ENCODE data around the gene DISP1. TPM values are rescaled to one million over a fixed set of nuclear protein-coding genes. Genes with fewer than 3 reads are reported as not detected.

DISP1 gene
- total and polyA plus RNA-seq, 4 donors, result 1.6 to 4.2 (median 2.6) TPM

- H3K4me1 ChIP-seq (ENCODE audit: control insufficient read depth in 4 of 4, insufficient read depth in 4 of 4, low read length in 3 of 4), result no peaks in the 10 kb centered on the region
- H3K9me3 ChIP-seq (ENCODE audit: control insufficient read depth in 4 of 4, low read length in 3 of 4), result no peaks in the 10 kb centered on the region
Measured at GRCh38 chr1:222783051-222783450, 31.8 kb upstream of the DISP1 start.

GRCh38 chr1:222784371-222784770 lies 30.5 kb upstream of the DISP1 start:
- no peak for TF ChIP-seq EGR1 (IDR thresholded peaks at IDR 0.05; ENCODE audit: low read depth in 2 of 2)
- TF ChIP-seq REST (IDR thresholded peaks at IDR 0.05), result no peak
- no peak for TF ChIP-seq ATF3 (IDR thresholded peaks at IDR 0.05)
- TF ChIP-seq HNF4G (IDR thresholded peaks at IDR 0.05), result no peak
- Histone ChIP-seq H3K36me3 (ENCODE audit: control insufficient read depth in 4 of 4, insufficient read depth in 3 of 4, low read depth in 1 of 4, low read length in 3 of 4) (no peaks in the 10 kb centered on the region), H3K9ac (ENCODE audit: low read depth in 1 of 2, low read length in 2 of 2) (no peak overlapping the region), H3K4me3 (ENCODE audit: low read depth in 1 of 3, low read length in 3 of 3) (no peak overlapping the region), H3K27me3 (ENCODE audit: control insufficient read depth in 4 of 4, insufficient read depth in 4 of 4, low read length in 3 of 4) (no peaks in the 10 kb centered on the region), H3K4me1 (ENCODE audit: control insufficient read depth in 4 of 4, insufficient read depth in 4 of 4, low read length in 3 of 4) (no peaks in the 10 kb centered on the region), H3K27ac (ENCODE audit: low read depth in 1 of 2, low read length in 2 of 2) (no peak overlapping the region), H3K9me3 (ENCODE audit: control insufficient read depth in 4 of 4, low read length in 3 of 4) (no peaks in the 10 kb centered on the region)
- WGBS, result 55% methylated on average over 3 of the region's 3 CpGs
- no peak for DNase-seq (ENCODE audit: low spot score)

More at GRCh38 chr1:222783051-222783450, 31.8 kb upstream of the DISP1 start:
- Histone ChIP-seq H3K9ac (ENCODE audit: low read depth in 1 of 2, low read length in 2 of 2) (no peak overlapping the region), H3K4me3 (ENCODE audit: low read depth in 1 of 3, low read length in 3 of 3) (no peak overlapping the region), H3K27me3 (ENCODE audit: control insufficient read depth in 4 of 4, insufficient read depth in 4 of 4, low read length in 3 of 4) (no peaks in the 10 kb centered on the region), H3K36me3 (ENCODE audit: control insufficient read depth in 4 of 4, insufficient read depth in 3 of 4, low read depth in 1 of 4, low read length in 3 of 4) (no peaks in the 10 kb centered on the region), H3K27ac (ENCODE audit: low read depth in 1 of 2, low read length in 2 of 2) (no peak overlapping the region)
- DNase-seq (ENCODE audit: low spot score), result no peak
- TF ChIP-seq MAX (IDR thresholded peaks at IDR 0.05), result no peak
- TF ChIP-seq NR2F2 (IDR thresholded peaks at IDR 0.05), result no peak
- no peak for TF ChIP-seq TAF1 (conservative IDR thresholded peaks at IDR 0.05)
- no peak for TF ChIP-seq REST (IDR thresholded peaks at IDR 0.05)
- no peak for TF ChIP-seq ATF3 (IDR thresholded peaks at IDR 0.05)
- TF ChIP-seq CTCF (IDR thresholded peaks at IDR 0.05; ENCODE audit: low read depth, low read length, missing input control), result no peak
- no peak for TF ChIP-seq FOXA2 (IDR thresholded peaks at IDR 0.05)
- TF ChIP-seq YY1 (IDR thresholded peaks at IDR 0.05), result no peak
- TF ChIP-seq HNF4G (IDR thresholded peaks at IDR 0.05), result no peak
- TF ChIP-seq RXRA (IDR thresholded peaks at IDR 0.05), result no peak
- TF ChIP-seq JUND (IDR thresholded peaks at IDR 0.05), result no peak
- TF ChIP-seq GABPA (IDR thresholded peaks at IDR 0.05 in 1 of 2, conservative IDR thresholded peaks at IDR 0.05 in 1 of 2), result no peak
- no peak for TF ChIP-seq EGR1 (IDR thresholded peaks at IDR 0.05; ENCODE audit: low read depth in 2 of 2)
- TF ChIP-seq SP1 (IDR thresholded peaks at IDR 0.05), result no peak
